HG03520 (cell line): Measurements from ENCODE around the gene NPW.

Experiments
- ATAC-seq: cut with Tn5 transposase; IDR thresholded peaks from one replicate; pipeline ENCODE4 v1.9.1; 2021; ENCODE audit warnings: mild to moderate bottlenecking, moderate library complexity; ENCODE audit not compliant: unreplicated experiment

The NPW gene

GRCh38 chr16:1984347-1985225 lies 35.0 kb upstream of the NPW start:
- ATAC-seq: no peak

GRCh38 chr16:1985466-1986150 lies 34.0 kb upstream of the NPW start:
- no peak for ATAC-seq

DNA sequence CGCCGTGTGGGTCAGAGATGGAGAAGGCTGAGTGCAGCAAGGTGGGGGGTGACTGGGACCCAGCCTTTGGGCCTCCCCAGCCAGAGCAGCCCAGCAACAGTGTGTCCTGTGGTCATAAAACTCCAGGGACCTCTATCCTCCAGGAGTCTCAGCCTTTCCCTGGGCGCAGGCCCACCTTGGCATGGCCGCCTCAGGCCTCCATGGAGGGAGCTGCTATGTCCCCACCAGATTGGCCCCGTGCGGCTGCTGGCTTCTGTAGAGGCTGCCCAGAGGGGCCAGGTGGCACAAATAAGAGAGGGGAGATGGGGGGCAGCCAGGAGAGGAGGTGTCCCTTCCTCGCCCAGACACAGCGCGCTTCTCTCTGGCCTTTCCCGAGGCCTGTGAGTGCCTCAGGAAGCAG lies 32.4 kb upstream of the NPW start:
- no peak for ATAC-seq

GRCh38 chr16:1989209-1990100 lies 30.1 kb upstream of the NPW start, which contains the start of gene SYNGR3:
Gene SYNGR3 (plus strand): TSS chr16:1989970. CDS start chr16:1990103, 133 bp downstream.
- no peak for ATAC-seq

GRCh38 chr16:1990101-1990350 lies 29.6 kb upstream of the NPW start:
- ATAC-seq: no peak

DNA sequence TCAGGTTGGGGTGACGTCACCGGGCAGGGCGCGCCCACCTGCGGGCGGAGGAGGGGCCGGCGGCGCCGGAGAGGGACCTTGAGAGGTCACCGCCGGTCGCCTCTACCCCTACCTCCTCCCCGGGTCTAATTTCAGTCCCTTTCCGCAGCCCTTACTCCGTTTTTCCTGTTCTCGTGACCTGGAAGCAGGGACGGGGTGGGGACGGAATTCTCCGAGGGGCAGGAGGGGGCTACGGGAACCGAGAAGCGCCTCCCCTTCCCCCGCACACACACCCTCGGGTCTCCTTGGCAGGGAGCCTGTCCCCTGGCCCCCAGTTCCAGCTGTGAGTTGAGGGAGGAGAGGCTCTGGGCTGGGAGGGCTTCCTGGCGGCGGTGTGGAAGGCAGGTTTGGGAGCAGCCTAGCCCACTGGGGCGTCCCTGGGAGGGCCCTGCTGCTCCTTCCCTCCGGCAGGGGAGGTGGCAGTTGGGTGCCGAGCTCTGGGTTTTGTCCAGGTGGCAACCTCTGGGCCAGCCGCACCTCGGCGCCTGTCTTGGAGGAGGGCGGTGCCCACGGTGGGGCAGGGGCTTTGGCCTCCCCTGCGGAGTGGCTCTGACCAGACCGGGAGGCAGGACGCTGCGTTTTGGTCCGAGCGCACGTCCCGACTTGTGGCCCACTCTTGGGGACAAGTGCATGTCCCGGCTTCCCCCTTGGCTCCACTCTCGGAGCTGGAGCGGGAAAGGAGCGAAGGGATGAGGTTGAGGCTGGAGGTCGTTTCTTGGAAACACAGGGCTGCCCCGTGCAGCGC lies 29.0 kb upstream of the NPW start:
- no peak for ATAC-seq

DNA sequence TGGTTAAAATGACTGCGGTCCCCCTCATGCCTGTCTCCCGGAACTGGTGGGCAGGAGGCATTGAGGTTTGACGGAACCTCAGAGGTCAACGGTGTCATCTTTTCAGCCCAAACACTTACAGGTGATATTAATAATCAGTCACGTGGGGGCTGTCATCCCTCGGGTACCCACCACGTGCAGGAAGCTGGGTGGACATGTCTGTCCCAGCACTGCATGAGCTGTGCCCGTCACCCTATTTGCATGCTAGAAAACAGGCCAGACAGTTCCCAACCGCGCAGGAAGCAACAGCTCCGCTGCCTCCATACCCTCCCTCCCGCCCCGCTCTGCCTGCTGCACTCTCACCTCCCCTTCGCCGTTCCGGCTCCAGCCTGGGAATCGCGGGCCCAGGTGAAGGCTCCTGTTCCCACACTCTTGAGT lies 28.4 kb upstream of the NPW start:
- peak; percentile 36 for ATAC-seq

GRCh38 chr16:1991588-1991947 lies 28.0 kb upstream of the NPW start:
- ATAC-seq: no peak

DNA sequence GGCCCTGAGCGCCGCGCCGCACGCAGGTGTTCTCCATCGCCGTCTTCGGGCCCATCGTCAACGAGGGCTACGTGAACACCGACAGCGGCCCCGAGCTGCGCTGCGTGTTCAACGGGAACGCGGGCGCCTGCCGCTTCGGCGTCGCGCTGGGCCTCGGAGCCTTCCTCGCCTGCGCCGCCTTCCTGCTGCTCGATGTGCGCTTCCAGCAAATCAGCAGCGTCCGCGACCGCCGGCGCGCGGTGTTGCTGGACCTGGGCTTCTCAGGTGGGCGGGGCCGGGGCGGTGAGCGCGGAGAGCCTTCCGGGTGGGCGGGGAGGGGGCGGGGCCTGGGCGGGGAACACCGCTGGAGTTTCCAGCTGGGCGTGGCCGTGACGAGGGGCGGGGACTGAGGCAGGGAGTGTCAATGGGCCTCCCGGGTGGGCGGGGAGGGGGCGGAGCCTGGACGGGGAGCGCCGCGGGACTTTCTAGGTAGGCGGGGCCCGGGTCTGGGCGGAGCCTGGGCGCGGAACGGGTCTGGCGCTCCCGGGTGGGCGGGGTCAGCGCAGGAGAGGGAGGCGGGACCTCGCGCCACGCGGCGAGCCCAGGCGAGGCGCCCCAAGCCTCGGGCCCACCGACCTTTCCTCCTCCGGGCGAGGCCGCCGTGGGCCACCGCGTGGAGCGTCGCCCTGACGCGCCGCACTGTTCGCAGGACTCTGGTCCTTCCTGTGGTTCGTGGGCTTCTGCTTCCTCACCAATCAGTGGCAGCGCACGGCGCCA lies 27.5 kb upstream of the NPW start:
- ATAC-seq: peak; percentile 52

DNA sequence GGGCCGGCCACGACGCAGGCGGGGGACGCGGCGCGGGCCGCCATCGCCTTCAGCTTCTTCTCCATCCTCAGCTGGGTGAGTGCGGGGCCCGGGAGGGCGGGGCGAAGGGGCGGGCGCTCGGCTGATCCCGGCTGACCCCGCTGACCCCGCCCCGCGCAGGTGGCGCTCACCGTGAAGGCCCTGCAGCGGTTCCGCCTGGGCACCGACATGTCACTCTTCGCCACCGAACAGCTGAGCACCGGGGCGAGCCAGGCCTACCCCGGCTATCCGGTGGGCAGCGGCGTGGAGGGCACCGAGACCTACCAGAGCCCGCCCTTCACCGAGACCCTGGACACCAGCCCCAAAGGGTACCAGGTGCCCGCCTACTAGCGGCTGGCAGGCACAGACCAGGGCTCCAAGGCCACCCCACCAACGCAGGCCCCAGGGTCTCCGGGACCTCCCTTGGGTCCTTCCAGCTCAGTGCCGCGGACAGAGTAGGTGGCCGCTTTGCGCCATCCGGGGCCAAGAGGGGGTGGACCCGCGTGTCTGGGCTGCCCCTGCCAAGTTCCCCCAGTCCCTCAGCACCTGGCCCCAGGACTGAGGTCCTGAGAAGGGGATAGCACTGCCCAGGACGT lies 26.8 kb upstream of the NPW start:
- ATAC-seq: no peak

DNA sequence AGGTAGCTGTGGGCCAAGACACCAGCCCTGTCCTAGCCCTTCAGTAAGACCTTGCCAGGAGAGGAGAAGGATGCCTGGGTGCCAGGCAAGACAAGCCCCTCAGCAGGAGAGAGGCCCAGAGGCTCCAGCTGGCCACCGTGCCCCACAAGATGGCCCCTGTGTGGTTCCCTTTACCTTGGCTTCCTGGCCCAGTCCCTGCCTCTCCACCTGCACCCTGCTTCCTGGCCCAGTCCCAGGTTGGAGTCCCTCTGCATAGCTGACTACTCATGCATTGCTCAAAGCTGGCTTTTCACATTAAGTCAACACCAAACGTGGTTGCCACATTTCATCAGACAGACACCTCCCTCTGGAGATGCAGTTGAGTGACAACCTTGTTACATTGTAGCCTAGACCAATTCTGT lies 25.9 kb upstream of the NPW start:
- ATAC-seq: no peak

- no peak for ATAC-seq
Observed at GRCh38 chr16:1997494-1998359, 21.9 kb upstream of the NPW start.

- ATAC-seq: no peak
Observed at GRCh38 chr16:1998360-1998835, 21.2 kb upstream of the NPW start.

DNA sequence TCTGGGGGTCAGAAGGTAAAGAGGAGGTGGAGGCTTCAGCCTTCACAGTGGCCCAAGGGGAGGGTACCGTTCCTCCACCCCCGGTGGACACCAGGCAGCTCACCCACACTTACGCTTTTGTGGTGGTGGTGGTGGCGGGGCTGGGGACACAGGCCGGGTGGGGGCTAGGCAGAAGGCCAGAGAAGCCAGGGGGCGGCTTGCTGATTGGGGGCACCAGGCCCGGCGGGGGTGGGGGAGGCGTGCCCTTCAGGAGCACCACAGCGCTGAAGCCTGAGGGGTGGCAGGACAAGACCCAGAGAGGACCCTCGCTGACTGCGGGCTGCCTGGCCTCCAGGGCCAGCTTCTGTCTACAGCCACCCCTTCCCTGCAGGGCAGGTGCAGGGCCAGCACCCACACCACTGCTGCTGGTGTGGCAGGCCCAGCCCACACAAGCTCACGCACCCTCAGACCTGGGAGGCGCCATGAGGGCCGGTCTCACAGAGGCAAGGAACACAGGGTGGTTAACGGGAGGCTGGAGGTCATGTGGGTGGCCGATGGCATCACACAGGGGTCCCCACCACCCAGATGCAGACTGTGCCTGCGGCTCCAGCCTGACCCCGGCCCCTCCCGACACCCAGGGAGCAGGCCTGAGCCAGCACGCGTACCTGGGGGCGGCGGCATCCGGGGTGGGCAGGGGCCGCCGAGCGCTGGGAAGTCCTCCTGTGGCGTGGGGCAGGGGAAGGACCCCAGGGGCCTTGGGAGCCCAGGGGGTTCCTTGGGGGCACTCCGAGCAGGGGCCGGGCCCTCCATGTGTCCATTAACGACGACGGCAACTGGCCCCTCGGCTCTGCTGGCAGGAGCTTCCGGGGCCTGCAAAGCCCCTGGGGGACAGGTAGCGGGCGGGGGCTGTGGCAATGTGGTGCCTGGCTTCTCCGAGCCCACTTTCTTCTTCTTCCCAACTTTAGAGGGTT lies 20.5 kb upstream of the NPW start:
- no peak for ATAC-seq

DNA sequence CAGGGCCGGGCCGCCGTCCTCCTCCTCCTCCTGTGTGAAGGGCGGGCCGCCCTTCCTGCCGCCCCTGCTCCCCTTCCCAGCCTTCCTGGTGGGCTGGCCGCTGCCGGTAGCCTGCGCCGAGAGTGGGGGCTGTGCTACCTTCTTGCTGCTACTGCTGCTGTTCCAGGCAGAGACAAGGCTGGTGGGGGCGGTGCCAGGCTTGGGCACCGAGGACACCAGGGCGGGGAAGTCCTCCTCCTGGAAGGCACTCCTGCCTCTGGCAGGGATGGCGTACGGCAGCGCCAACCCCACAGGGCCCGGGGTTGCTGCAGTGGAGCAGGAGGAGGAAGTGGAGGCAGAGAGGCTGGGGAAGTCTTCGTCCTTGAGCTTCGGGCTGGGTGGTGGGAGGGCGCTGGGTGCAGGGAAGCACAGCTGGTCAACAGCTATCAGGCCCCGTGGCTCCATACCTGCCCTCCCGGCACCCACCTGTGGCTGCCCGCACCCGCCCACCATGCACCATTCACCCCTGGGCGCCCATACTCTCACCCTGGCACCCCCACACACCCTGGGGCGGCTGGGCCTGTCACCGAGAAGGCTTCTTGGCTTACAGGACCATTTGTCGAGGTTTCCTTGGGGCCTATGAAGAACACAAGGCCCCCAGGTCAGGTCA lies 19.6 kb upstream of the NPW start:
- ATAC-seq: no peak

GRCh38 chr16:2001035-2001434 lies 18.6 kb upstream of the NPW start:
- ATAC-seq: no peak
